Activated CD8-positive, alpha-beta memory T cell treated with anti-CD3 and anti-CD28 coated beads, Interleukin-2, amount 50 U/mL, for 1 hour (primary cell): ENCODE results near the gene PNLIPRP1.

Experiments
- DNase-seq: peaks from one replicate; pipeline ENCODE4 v3.0.0-alpha.2; 2020; ENCODE audit errors: extremely low read depth

PNLIPRP1 gene

DNA sequence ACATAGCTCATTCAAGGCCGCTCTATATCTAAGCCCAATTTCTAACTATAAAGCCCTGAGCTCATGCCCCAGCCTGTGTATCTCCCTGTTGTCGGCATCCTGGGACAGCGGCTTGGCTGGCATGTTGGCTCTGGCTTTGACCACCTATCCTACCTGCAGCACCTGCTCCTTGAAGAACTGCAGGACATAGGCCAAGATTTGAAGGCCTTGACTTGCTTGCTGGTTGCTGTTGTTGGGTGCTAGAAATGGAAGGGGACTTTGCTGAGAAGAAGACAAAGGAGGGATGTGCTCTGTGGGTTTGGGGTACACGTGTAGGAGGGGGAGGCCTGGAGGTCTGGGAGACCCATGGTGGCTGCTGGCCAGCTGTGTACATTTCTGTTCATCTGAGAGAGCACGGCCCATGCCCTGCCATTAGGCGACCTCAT is 41.1 kb downstream of the PNLIPRP1 start:
- no peak for DNase-seq

DNA sequence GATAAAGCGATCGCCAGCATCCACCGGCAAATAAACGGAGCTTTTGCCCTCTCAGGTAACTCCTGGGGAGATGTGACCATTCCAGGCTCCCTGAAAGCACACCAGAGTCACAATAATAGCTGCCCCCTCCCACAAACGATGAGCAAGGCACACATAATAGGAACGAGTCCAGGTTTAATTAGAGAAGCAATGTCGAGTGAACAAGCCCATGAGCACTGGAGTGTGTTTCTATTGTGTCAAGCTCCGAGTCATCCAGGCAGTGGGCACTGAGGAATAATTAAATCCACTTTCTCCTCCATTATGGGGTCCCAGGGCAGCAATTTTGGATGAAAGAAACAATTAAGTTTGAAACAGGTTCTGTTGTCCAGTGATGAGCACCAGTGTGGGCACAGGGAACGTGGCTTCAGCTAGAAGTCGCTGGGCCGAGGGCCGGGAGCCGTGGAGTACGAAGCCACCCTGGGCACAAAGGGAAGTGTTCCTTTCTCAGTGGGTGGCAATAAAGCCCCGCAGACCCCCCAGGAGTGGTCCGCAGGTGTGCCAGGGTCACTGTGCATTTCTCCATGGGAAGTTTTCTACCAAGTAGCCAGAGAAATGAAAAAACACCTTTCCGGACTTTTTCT is 41.9 kb downstream of the PNLIPRP1 start:
- no peak for DNase-seq

DNA sequence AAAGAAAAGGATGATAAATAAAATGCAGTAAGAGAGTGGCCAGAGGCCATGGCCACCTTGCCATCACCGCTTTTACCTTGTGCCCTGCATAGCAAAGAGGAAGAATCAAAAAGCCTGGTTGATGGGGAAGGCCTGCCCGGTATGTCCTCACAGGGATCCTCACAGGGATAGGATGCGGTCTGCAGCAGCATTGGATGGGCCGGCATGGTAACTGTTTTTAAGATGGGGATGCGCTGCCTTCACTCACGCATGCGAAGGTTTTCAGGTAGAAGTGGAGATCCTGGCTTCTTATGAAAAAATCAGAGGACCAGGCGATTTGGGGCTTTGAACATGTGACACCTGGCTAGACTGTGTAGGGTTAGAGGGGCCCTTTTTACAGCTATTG is 42.4 kb downstream of the PNLIPRP1 start:
- DNase-seq: no peak

DNA sequence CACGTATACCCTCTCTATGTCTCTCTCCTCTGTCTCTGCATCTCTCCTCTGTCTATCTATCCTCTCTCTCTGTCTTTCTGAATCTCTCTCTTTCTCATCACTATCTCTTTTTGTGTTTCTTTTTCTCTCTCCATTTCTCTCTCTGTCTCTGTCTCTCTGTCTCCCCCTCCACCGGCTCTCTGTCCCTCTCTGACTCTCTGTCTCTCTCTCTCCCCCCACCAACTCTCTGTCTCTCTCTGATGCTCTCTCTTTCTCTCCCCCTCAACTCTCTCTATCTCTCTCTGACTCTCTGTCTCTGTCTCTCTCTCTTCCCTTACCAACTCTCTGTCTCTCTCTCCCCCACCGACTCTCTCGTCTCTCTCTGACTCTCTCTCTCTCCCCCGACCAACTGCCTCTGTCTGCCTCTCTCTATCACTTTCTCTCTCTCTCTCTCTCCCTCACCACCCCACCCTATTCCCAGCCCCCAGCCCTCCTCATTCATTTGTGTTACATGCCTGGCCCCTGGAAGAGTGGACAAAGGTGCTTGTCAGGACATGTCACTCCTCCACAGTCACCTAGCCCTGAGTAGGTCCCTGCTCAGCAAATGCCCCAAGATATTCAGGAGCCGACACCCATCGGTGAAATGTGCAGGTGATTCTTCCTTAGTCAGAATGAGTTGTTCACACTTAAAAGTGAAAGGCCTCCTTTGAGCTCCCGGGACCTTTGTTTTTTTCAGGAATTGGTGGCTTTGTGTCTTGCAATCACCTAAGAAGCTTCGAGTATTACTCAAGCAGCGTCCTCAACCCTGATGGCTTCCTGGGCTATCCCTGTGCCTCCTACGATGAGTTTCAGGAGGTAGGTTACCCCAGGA is 43.6 kb downstream of the PNLIPRP1 start:
- DNase-seq: no peak

DNA sequence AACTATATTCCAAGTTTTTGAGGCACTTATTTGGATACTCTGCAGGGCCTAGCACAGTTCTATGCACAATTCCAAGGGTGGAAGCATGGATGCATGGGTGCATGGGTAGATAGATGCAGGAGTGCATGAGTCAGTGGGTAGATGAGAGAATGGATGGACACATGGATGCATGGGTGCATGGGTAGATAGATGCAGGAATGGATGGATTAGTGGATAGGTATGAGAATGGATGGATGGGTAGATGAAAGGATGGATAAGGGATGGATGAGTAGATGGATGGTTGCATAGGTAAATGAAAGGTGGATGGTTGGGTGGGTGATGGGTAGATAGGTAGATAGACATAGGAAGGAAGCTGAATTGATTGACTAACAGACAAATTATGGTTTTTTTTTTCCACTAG is 45.6 kb downstream of the PNLIPRP1 start:
- no peak for DNase-seq

DNA sequence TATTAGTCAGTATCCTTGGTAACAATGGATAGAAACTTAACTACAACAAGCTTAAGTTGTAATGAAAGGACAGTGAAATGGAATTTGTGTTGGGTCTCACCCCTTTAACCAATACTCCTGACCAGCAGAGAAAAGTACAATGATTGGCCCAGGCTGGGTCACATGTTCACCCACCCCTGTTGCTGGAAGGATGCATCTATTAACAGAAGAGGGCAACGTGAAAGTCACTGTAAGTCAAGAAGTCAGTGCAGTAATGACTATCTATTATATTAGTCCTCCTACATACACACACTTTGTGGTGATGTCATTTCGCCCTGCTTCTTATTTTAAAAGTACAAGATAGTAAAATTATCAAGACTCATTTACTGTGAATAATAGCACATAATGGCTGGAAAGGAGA is 46.2 kb downstream of the PNLIPRP1 start:
- no peak for DNase-seq

DNA sequence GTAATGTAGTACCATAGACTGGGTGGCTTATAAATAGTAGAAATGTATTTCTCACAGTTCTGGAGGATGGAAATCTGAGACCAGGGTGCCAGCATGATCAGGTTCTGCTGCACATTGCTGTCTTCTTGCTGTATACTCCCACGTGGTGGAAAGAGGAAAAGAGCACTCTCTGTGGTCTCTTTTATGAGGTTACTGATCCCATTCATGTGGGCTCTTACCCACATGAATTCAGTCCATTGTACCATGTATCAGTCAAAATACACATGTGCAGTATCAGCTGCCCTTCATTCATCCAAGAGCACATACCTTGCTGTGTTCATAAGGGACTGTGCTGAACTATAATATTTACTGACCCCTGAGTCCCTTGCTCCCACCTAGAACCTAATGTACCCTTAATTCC is 47.1 kb downstream of the PNLIPRP1 start:
- no peak for DNase-seq

DNA sequence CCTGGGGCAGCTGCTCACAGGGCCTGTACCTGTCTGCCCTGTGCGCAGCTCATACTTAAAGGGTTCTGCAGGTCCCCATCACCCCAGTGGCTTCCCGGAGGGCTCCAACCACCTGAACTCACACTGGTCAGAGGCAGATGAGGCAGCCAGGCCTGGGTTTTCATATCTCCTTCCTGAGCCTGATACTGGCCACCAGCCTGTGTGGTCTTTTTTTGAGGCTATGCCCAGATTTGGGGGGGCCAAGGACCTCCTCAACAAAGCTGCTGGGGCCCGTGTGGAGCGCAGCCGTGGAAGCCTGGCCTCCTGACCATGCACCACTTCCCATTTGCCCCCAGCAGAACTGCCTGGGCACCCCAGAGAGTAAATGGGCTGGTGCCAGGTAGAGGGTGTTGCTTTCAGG is 55.7 kb downstream of the PNLIPRP1 start:
- DNase-seq: no peak

DNA sequence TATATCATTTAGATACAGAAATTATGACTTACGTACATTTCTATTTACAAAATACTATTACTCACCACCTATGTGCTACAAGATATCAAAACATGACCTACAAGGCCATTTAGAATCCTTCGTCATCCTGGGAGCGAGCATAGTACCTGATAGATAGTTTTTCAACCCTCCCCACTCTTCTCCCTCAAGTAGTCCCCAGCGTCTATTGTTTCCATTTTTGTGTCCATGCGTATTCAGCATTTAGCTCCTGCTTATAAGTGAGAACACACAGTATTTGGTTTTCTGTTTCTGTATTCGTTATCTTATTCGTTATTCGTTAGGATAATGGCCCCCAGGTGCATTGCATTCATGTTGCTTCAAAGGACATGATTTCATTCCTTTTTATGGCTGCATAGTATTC is 58.1 kb downstream of the PNLIPRP1 start:
- no peak for DNase-seq

DNA sequence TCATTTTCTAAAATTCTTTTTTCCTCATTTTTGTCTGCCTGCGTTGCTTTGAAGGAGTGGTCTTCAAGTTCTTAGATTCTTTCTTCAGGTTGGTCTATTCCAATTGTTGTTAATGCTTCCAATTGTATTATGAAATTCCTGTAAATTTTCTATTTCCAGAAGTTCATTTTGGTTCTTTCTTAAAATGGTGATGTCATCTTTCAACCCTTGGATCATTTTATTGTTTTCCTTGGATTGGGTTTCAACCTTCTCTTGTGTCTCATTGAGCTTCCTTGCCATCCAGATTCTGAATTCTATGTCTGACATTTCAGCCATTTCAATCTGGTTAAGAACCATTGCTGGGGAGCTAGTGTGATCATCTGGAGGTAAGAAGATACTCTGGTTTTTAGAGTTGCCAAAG is 63.1 kb downstream of the PNLIPRP1 start:
- DNase-seq: no peak

DNA sequence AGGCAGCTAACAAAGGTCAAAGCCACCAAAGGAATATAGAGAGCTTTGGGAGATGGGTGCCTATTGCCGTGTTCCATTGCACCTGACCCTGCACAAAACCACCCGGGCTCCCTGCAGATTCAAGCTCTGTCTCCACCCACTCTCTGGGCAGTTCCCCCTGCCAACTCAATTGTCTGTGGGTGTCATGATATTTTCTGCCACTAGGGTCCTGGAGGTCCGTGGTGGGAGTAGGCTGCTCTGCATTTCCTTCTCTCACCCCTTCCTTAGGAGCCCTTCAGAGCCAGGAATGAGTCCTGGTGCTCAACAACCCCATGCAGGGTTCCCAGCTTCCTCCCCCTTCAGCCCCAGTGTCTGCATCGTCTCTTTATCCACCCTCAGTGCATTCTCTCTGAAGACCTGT is 64.1 kb downstream of the PNLIPRP1 start:
- no peak for DNase-seq

DNA sequence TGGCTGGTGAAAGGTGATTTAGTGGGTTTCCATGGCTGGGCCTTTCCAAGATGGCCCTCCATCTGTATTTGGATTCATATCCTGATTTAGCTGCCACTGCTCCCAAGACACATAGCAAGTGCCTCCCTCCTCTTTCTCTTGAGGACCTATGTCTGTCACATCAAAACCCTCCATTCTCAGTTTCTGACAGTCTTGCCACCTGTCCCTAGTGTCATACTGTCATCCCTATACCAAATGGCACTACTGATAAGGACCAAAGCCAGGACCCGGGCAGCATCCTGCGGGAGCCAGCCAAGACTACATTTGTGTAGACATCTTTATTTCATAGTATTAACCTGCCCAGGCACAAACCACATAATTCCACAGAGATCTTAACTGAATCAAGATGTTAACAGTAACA is 64.8 kb downstream of the PNLIPRP1 start:
- DNase-seq: no peak

DNA sequence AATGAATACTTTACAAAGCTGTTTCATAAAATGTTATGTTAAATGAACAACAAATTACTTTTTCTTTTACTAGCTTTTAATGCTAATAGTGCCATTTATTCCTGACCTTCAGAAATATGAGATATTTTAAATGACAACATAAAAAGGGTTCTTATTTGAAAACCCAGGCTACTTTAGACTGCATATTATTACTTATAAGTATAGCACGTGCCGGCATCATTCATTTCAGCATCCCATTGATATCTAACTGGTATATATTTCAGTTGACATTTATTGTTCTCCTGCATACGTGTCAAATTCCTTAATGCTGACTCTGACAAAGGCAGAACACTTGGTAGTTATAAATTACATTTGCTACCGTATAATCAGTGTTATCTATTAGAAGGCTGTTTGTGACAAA is 65.3 kb downstream of the PNLIPRP1 start:
- no peak for DNase-seq

DNA sequence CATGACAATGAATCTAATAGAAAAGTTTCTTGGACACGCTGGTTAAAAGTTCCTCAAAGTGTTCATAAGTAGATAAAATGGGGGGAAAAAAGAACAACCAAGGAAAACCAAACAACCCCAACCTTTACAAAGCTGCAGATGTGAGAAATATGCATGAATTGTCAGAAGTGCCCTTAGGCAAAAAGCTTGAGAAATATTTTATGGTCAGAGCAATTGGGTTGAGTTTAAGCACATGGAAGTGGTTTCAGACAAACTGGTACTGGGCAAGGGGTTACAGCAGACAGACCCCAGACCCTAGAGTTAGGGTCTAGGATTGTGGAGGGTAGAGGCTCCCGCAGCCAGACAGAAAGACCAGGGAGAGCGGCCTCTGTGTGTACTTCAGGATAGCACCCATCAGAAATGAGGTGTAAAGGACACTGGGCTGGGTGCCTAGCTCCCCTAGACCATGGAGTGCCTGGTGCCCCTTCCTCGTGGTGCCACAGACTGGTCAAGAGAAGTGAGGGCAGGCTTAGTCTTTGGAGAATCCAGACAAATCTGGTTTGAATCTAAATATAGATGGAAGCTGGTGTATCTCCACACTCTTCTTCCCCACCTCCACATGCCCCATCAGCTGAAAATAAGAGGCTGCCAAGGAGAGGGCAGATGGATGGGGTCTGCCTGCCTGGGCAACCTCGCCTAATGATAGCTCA is 67.2 kb downstream of the PNLIPRP1 start:
- DNase-seq: no peak
